GM21737 (cell line): ENCODE results near the gene COG5.
A peak's percentile ranks its signal among the peaks of the same experiment; 100 is the strongest.
"Not testable (repeated sequence)": the region's sequence is repeated elsewhere in the genome, so short reads cannot be mapped to it uniquely, and the experiment has no call there.

Experiments used
- ATAC-seq: cut with Tn5 transposase; IDR thresholded peaks from one replicate; pipeline ENCODE4 v1.9.1; 2021; ENCODE audit warnings: mild to moderate bottlenecking, moderate library complexity; ENCODE audit not compliant: unreplicated experiment

COG5 gene

DNA sequence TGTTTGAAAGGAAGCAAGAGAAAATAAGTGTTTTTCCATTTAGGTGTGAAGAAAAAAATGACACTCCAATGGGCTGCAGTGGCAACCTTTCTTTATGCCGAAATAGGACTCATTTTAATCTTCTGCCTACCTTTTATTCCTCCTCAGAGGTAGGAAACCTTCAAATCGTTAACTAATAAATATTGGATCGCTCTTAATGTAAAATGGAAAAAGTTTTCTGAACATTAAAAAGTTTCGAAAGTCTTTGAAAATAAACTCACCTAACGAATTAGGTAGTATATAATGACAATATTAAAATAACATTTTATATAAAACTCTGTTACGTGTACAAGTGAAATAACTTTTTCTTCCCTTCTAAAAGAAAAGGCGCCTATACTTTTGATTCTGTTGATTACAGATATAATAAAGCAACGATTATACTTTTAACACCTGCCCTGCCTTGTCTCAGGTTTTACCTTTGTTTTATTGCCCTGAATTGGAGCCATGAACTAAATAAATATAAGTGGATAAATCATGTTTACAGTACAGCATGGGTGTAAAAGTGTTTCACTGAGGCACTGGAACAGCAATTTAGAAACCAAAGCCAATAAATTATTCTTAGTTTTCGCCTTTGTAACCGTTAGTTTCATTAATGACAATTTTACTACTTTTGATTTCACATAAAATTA is 17.1 kb upstream of the COG5 start:
- ATAC-seq = no peak

GRCh38 chr7:107579885-107580715 is 16.4 kb upstream of the COG5 start, which contains the start of gene BCAP29:
Gene BCAP29, plus strand, starts transcription at chr7:107580246. Its CDS starts 527 bp downstream, at chr7:107580773.
- ATAC-seq = peak; percentile 91

GRCh38 chr7:107579554-107579884 is 15.8 kb upstream of the COG5 start:
- no peak for ATAC-seq

DNA sequence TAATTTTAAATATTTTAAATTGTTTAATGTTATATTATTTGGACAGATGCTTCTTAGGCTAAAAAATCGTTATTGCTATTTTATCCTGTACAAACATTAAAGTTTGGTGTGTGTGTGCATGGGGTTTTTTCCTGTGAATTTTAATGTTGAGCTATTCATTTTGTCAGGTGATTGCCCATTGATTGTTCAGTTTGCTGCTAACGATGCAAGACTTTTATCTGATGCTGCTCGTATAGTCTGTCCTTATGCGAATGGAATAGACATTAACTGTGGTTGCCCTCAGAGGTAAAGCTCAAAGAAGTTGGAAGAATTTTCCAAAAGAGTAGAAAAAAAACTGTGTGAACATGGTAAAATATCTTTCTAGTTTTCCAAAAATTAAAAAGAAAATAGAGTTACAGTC is 9.8 kb upstream of the COG5 start:
- no peak for ATAC-seq

- no peak for ATAC-seq
Observed at GRCh38 chr7:107570298-107570697, 6.6 kb upstream of the COG5 start.

DNA sequence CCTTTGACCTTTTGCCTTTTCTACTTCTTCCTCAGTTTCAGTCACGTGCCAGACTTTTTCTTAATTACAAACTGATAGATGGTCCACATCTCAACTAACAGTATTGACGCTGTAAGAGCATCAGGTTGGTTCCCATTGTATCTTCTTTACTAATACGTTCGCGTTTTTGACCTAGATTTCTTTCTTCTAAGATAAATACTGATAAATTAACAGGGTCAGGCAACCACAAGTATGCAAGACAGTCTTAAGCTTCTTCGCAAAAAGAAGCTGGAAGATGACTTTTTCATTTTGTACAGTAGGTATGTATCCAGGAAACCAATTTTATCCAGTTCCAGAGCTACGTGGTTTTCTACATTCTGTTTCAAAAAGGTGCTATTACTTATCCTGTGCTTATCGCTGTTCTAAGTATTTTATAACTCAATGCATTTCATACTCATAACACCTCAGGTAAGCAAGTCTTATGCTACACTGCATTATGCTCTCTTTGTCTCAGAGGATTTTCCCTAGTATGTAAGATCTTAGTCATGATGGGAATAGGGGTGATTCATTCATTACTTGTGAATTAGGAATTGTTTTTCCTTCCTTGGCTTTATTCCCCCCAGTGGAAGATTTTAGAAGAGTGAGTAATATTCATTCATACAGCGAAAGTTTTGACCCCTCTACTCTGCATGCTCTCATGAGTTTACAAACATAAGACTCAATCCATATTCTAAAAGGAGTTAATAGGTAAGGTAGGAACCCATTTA is 1.0 kb upstream of the COG5 start:
- no peak for ATAC-seq

DNA sequence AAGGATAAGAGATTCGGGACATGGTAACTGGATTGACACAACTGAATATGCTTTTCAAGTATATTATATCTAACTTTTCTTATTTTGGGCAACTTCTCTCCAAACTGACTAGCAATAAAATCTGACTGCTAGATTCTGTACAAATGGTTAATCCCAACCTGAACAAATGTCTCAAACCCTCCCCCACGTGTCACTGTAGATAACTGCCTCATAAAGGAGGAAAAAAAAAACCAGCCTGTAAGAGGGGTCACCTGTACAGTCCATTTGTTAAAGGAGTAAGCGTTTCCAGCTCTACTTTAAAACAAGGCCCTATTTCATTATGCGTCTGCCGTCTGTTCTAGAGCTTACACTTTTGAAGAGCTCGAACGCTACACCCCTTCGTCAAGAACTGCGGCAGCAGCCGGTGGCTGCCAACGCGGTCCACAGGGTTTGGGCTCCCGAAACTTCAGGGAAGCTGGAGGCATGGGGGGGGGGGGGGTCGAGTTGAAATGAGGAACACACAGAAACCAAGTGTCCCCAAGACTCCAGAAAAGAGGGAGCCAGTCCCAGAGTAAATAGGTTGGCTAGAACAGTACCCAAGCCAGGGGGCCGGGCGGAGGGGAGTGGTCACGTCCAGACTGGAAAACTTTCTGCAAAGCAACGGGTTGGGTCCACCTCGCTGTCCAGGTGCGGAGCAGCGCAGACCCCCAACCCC is 492 bp downstream of the COG5 start:
- ATAC-seq = peak; percentile 45

GRCh38 chr7:107560898-107561516 is 2.7 kb downstream of the COG5 start:
- no peak for ATAC-seq

- ATAC-seq = no peak
Observed at GRCh38 chr7:107559864-107560263, 3.9 kb downstream of the COG5 start.

- ATAC-seq = no peak
Observed at GRCh38 chr7:107555893-107556292, 7.8 kb downstream of the COG5 start.

DNA sequence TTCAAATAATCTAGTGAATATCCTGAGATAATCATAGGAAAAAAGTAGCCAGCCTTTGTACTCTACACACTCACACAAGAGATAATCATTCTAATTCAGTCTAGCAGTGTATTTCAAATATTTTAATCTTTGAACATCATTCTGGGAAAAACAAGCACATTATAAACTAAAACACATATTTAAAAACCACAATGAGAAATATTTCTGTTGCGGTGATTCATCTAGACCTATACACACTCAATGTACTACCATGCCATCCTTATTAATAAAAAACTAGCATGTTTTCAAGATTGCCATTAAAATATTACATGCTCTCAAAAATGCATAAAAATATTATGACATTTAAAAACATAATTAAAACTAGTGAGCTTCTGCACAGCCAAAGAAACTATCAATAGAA is 11.8 kb downstream of the COG5 start:
- ATAC-seq = no peak

GRCh38 chr7:107544848-107545591 is 18.7 kb downstream of the COG5 start:
- ATAC-seq = no peak

GRCh38 chr7:107543338-107543993 is 20.3 kb downstream of the COG5 start:
- ATAC-seq = no peak

DNA sequence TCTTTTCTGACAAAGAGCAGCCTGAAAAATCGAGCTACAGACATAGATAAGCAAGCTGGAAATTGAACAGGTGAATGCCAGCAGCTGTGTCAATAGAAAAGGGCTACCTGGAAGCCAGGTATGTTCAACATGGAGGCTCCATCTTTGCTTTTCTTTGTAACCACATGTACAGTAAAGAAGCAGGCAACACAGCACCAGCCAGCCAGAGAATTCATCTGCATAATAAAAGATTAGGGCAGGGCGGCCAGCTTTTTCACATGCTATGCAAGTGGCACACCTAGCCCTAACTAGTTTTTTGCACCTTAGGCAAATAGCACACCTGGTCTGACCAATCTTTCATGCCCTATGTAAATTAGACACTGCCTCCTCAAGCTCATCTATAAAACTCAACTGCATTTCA is 25.7 kb downstream of the COG5 start:
- no peak for ATAC-seq

DNA sequence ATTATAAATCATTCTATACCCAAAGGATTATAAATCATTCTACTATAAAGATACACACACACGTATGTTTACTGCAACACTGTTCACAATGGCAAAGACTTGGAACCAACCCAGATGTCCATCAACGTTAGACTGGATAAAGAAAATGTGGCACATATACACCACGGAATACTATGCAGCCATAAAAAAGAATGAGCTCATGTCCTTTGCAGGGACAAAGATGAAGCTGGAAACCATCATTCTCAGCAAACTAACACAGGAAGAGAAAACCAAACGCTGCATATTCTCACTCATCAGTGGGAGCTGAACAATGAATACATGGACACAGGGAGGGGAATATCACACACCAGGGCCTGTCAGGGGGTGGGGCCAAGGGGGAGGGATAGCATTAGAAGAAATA is 26.5 kb downstream of the COG5 start:
- ATAC-seq = not testable (repeated sequence)

DNA sequence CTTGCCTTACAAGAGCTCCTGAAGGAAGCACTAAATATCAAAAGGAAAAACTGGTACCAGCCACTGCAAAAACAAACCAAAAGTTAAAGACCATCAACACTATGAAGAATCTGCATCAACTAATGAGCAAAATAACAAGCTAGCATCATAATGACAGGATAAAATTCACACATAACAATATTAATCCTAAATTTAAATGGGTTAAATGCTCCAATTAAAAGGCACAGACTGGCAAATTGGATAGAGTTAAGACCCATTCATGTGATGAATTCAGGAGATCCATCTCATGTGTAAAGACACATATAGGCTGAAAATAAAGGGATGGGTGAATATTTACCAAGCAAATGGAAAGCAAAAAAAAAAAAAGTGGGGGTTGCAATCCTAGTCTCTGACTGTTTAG is 29.6 kb downstream of the COG5 start:
- no peak for ATAC-seq

- no peak for ATAC-seq
Observed at GRCh38 chr7:107530751-107531150, 33.0 kb downstream of the COG5 start.

GRCh38 chr7:107528461-107528860 is 35.3 kb downstream of the COG5 start:
- ATAC-seq = no peak

- no peak for ATAC-seq
Observed at GRCh38 chr7:107527196-107527595, 36.5 kb downstream of the COG5 start.

DNA sequence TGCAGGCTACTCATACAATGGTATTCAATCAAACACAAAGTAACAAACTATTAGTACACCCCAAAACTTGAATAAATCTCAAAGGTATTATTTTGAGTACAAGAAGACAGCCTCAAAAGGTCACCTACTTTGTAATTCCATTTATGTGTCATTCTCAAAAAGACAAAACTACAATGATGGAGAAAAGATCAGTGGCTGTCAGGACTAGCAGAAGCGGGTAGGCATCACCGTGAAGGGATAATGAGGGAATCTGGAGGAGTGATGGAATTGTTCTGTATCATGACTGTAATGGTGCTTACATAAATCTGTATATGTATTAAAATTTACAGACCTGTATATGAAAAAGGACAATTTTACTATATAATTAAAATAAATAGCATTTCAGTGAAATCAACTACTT is 37.0 kb downstream of the COG5 start:
- ATAC-seq = no peak
